GM06990 (cell line): ENCODE data around the gene PAPOLB.

Source experiments
- DNase-seq: peaks from one replicate; pipeline ENCODE4 v3.0.0-alpha.2; 2011; ENCODE audit not compliant: insufficient read length; ENCODE audit errors: extremely low read depth
- H3K27me3 ChIP-seq: replicated peaks from 2 replicates; pipeline ENCODE4 v1.6.0; 2011; ENCODE audit warnings: low read length; ENCODE audit not compliant: control insufficient read depth, insufficient read depth
- H3K36me3 ChIP-seq: 2 replicates; pipeline ENCODE4 v1.5.1; 2011; ENCODE audit warnings: low read length; ENCODE audit not compliant: control insufficient read depth, insufficient read depth
- H3K4me3 ChIP-seq: replicated peaks from 2 replicates; pipeline ENCODE4 v1.5.1; 2011; ENCODE audit warnings: low read depth, mild to moderate bottlenecking, control low read depth, low read length
- CTCF ChIP-seq: IDR thresholded peaks from 2 replicates; pipeline ENCODE4 v1.5.1; 2011; ENCODE audit warnings: low read length, control low read depth, mild to moderate bottlenecking, inconsistent platforms; ENCODE audit not compliant: insufficient read depth, poor library complexity, severe bottlenecking

PAPOLB gene

GRCh38 chr7:4825081-4825480 lies 36.7 kb downstream of the PAPOLB start:
- DNase-seq, result no peak

GRCh38 chr7:4824120-4824775 lies 37.6 kb downstream of the PAPOLB start:
- H3K27me3 ChIP-seq, result no peaks in the 10 kb centered on the region
- no peak for DNase-seq
- H3K36me3 ChIP-seq, result no peaks in the 10 kb centered on the region
- TF ChIP-seq CTCF, result no peak
- no peak overlapping the region for H3K4me3 ChIP-seq

More at GRCh38 chr7:4825081-4825480, 36.7 kb downstream of the PAPOLB start:
- no peaks in the 10 kb centered on the region for H3K36me3 ChIP-seq
- H3K4me3 ChIP-seq, result no peak overlapping the region
- no peak for TF ChIP-seq CTCF
- no peaks in the 10 kb centered on the region for H3K27me3 ChIP-seq

GRCh38 chr7:4823441-4824119 lies 38.2 kb downstream of the PAPOLB start:
- Histone ChIP-seq H3K27me3 (no peaks in the 10 kb centered on the region), H3K4me3 (no peak overlapping the region), H3K36me3 (no peaks in the 10 kb centered on the region)
- DNase-seq, result no peak
- TF ChIP-seq CTCF, result no peak

GRCh38 chr7:4822677-4823076 lies 39.2 kb downstream of the PAPOLB start:
- no peak overlapping the region for H3K4me3 ChIP-seq
- DNase-seq, result no peak
- H3K36me3 ChIP-seq, result no peaks in the 10 kb centered on the region
- no peaks in the 10 kb centered on the region for H3K27me3 ChIP-seq
- no peak for TF ChIP-seq CTCF

- no peak for TF ChIP-seq CTCF
- H3K36me3 ChIP-seq, result no peaks in the 10 kb centered on the region
- no peak for DNase-seq
Observed at GRCh38 chr7:4820967-4821471, 40.8 kb downstream of the PAPOLB start.

More at GRCh38 chr7:4820967-4821471, 40.8 kb downstream of the PAPOLB start:
- H3K27me3 ChIP-seq, result no peaks in the 10 kb centered on the region
- H3K4me3 ChIP-seq, result no peak overlapping the region
